ENCODE results near the gene TMEM132C.
"Not testable (repeated sequence)": the region's sequence is repeated elsewhere in the genome, so short reads cannot be mapped to it uniquely, and the experiment has no call there.

Gene TMEM132C

GRCh38 chr12:128471491-128471890, 204.5 kb downstream of the TMEM132C start:
- no peak for DNase-seq (ENCODE audit: low read depth in 3 of 3, low spot score in 1 of 3)

- DNase-seq (ENCODE audit: low read depth in 3 of 3, low spot score in 1 of 3): no peak
Measured at GRCh38 chr12:128474916-128475315, 207.9 kb downstream of the TMEM132C start.

DNA sequence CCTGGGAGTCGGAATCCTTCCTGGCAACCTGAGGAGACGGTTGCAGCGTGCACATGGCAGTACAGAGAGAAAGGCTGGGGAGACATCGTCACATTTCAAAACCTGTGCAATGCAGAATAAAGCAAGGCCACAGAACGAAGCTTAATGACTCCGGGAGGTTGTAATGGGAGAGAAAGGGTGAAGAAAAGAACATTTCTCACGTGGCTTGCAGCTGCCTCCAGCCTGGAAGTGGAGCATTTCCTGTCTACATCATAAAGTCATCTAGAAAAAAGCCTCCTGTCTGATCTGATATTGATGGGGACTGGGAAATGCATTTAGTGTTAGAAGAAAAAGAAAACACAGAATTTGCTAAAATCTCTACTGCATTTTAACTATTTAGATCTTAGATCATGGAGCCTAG, 209.3 kb downstream of the TMEM132C start:
- no peak for DNase-seq (ENCODE audit: low read depth in 3 of 3, low spot score in 1 of 3)

DNA sequence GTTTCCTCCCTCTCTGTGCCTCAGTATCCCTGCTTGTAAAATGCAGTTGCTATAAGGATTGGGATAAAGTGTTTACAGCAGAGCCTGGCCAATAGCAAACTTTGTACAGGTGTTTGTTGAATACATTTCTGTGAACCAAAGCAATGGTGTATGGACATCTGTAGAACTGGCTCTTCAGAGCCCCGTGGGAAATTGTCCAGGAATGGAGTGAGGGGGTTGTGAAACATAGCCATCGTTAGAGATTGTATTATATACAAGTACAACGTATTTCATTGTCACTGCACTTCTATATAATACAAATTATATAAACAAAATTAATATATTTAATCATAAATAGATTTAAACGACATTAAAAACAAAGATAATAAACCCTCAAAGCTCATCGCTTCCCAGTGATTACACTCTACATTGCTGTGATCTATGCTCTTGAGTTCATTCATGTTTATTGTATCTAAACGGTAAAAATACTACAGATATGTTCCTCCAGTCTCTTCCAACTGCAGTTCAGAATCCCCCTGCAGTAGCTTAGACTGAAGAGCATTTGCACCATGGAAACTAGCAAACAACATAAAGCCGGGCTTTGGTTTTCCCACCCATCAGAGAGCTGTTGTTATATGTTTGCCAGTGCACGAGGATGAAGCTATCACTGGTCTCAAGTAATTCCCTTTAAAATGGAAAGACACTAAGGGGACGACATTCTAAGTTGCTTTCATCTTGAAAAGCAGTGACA, 216.7 kb downstream of the TMEM132C start:
- DNase-seq (ENCODE audit: low read depth in 3 of 3, low spot score in 1 of 3): no peak

DNA sequence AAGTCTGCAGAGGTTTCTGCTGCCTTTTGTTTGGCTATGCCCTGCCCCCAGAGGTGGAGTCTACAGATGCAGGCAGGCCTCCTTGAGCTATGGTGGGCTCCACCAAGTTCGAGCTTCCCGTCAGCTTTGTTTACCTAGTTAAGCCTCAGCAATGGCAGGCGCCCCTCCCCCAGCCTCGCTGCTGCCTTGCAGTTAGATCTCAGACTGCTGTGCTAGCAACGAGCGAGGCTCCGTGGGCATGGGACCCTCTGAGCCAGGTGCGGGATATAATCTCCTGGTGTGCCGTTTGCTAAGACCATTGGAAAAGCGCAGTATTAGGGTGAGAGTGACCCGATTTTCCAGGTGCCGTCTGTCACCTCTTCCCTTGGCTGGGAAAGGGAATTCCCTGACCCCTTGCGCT, 230.4 kb downstream of the TMEM132C start:
- DNase-seq (ENCODE audit: low read depth in 3 of 3, low spot score in 1 of 3): not testable (repeated sequence)

DNA sequence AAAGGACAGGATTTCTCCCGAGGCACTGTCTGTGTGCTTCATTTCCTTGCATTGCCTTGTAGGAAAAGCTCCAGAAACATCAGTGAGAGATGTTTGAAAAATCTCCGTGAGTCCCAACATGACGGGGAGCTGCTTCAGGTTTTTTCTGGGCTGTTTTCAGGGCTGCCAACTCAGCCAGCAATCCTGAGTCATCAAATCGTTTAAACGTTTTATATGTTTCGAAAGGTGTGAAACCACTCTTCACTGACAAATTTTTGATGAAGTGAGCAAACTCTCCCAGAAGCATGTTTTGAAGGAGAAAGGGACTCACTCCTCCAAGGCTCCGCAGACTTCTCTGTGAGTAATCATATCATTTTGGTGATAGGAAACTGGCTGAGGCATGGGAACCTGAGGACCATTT, 240.5 kb downstream of the TMEM132C start:
- no peak for DNase-seq (ENCODE audit: low read depth in 3 of 3, low spot score in 1 of 3)

DNA sequence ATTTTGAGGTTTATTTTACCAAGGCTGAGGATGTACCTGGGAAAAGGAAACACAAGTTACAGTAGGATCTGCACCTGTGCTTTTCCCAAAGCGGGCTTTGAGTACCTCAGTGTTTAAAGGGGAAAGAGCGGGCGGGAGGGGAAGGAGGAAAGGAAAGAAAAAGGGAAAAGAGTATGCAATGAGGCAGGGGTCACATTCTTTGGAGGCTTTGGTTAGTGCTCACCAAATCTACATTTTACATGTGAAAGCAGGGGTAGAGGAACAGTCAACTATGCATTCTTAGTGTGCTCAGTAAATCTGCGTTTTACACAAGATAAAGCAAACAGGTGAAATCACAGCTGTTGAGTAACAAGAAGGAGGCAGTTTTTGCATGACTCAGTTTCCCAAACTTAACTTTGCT, 242.2 kb downstream of the TMEM132C start:
- DNase-seq (ENCODE audit: low read depth in 3 of 3, low spot score in 1 of 3): no peak

GRCh38 chr12:128510511-128510910, 243.5 kb downstream of the TMEM132C start:
- DNase-seq (ENCODE audit: low read depth in 3 of 3, low spot score in 1 of 3): no peak

DNA sequence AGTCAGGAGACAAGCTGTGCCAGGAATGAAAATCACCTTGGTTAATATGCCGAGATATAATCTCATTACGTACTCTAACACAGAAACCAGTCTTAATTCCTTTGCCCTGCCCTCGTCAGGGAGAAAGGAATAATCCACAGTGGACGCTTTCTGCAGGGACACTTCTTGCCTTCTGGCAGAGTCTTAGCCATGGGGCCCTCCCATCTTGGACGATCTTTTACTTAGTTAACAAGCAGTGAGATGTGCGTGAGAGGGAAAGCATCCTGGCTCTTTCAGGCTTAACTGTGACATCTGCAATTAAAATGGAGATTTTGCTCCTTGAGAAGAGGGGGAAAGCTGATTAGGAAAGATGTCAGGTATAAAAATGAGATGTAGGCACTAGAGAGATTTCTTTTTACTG, 246.4 kb downstream of the TMEM132C start:
- no peak for DNase-seq (ENCODE audit: low read depth in 3 of 3, low spot score in 1 of 3)

DNA sequence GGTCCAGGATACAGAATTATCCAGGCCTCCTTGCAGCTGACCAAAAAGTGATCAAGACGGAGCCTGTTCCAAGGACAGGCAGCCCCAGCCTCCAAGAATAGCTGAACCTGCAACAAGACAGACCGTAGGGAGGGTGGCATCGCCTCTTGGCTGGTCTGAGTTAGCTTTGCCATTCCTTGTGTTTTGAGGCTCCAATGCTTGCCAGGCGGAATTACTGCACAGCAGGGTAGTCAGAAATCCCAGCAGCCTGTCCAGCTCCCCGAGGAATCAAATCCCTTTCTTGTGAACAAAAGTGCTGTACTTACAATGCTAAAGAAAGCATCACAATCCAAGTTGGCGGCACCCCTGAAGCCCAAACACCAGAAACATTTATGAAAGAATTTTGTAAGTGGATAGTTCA, 246.9 kb downstream of the TMEM132C start:
- DNase-seq (ENCODE audit: low read depth in 3 of 3, low spot score in 1 of 3): no peak

GRCh38 chr12:128518644-128519043, 251.7 kb downstream of the TMEM132C start:
- DNase-seq (ENCODE audit: low read depth in 3 of 3, low spot score in 1 of 3): no peak

DNA sequence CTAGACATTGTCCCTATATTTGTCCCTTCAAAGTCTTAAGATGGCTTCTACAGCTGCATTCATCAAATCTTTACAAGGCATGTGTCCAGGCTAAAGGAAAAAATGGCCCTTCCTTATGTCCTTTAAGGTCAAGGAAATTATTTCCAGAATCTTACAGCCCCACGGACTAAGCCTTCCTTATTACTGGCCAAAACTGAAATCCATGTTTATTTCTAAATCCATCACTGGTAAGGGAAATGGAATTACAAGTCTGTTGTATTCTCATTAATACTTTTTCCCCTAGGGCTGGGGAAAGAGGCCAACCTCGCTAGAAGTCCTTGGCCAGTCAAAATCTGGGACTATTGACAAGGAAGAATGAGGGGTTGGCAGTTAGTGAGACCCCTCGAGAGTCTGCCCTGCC, 252.5 kb downstream of the TMEM132C start:
- no peak for DNase-seq (ENCODE audit: low read depth in 3 of 3, low spot score in 1 of 3)

DNA sequence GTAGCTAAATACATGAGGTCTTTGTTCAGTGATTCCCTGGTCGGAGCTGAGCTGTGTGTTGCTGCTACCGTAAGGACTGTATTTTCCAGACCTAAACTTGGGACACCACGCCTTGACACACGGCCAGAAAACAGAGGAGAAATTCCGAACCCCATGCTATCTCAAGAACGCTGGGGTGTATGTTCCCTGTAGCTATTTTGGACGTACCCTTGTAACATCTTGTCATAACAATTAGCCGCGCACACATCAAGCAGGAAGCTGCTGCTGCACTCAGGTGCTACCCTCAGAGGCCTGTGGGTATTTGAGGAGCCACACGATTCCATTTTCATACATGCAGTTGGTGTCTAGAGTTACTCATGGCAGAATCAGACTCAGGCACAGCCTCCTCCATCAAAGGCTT, 255.0 kb downstream of the TMEM132C start:
- DNase-seq (ENCODE audit: low read depth in 3 of 3, low spot score in 1 of 3): no peak

DNA sequence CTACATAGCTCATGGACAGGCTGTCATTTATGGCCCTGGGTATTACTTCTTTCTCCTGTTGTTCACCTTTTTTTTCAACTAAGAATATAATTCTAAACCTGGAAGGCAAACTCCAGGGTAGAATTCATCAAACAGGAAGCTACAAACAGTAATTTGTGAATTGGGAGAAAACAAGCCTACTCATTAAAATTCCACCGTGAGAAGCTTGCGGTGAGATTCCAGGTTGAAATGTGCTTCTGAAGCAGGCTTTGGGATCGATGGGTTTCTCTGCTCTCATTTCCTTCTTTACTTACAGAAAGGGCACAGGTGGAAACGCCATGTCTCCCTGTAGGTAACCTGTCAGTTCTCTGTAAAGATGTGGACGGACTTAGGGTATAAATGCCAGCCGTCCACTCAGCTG, 257.5 kb downstream of the TMEM132C start:
- no peak for DNase-seq (ENCODE audit: low read depth in 3 of 3, low spot score in 1 of 3)

DNA sequence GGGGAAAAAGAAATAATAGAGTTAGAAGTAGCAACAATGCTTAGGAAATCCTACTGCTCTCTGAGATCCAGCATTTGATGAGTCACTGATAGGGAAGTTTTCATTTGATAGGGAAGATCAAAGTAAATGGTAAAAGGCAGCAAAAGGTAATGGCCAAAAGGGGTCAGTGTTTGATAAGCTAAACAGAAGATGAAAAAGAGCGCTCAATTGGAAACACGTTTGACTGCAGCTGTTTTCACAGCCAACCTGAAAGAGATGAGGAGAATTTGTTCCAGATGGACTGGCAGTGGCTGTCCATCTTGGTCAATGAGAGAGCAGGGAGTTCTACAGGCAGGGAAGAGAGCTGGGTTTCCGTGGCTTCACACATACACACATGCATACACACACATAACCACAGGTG, 264.2 kb downstream of the TMEM132C start:
- DNase-seq (ENCODE audit: low read depth in 3 of 3, low spot score in 1 of 3): no peak

DNA sequence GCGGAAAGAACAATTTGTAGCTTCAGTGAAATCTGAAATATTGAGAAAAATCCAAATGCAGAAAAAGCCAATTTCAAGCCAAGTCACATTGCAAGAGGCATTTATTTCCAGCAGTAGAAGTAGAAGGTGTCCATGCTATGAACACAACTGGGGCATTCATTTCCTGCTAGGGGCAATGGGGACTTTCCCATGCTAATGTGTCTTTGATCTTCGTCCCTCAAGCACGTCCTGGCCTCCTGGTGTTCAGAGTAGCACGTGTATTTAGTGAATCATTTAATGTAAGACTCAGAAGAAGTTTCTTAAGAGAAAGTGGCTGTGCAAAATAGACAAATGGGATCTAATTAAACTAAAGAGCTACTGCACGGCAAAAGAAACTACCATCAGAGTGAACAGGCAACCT, 267.9 kb downstream of the TMEM132C start:
- no peak for DNase-seq (ENCODE audit: low read depth in 3 of 3, low spot score in 1 of 3)

- no peak for DNase-seq (ENCODE audit: low read depth in 3 of 3, low spot score in 1 of 3)
Measured at GRCh38 chr12:128536810-128537209, 269.8 kb downstream of the TMEM132C start.

DNA sequence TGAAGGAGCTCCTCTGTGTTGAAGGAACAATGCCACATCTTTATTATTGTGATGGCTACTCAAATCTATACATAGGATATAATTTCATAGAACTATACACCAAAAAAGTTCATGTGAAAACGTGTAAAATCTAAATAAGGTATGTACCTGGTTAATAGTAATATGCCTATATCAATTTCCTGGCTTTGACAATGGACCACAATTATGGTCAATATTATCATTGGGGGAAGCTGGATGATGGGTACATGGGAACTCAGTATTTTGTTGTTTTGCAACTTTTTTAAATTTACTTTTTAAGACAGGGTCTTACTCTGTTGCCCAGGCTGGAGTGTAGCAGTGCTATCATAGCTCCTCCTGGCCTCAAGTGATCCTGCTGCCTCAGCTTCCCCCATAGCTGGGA, 270.7 kb downstream of the TMEM132C start:
- DNase-seq (ENCODE audit: low read depth in 3 of 3, low spot score in 1 of 3): no peak

DNA sequence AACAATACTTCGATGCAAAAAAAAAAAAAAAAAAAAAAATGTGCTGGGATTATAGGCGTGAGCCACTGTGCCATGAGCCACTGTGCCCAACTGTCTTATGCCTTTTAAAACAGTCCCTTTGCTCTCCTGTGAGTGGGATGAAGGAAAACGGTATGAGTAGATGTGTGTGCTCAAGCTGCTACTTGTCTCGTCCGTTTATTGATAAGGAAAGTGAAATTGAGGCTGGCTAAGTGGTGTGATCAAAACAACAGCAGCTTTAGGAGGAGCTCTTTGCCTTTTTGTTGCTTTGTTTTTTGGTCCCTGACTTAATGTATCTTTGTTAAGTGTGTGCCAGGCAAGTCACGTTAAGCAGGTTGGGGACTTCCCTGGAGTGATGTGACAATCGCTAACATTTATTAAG, 275.9 kb downstream of the TMEM132C start:
- DNase-seq (ENCODE audit: low read depth in 3 of 3, low spot score in 1 of 3): no peak

GRCh38 chr12:128543460-128543859, 276.5 kb downstream of the TMEM132C start:
- no peak for DNase-seq (ENCODE audit: low read depth in 3 of 3, low spot score in 1 of 3)

GRCh38 chr12:128543971-128544370, 277.0 kb downstream of the TMEM132C start:
- DNase-seq (ENCODE audit: low read depth in 3 of 3, low spot score in 1 of 3): no peak

GRCh38 chr12:128548949-128549348, 282.0 kb downstream of the TMEM132C start:
- DNase-seq (ENCODE audit: low read depth in 3 of 3, low spot score in 1 of 3): no peak

GRCh38 chr12:128549601-128550218, 282.7 kb downstream of the TMEM132C start:
- DNase-seq (ENCODE audit: low read depth in 3 of 3, low spot score in 1 of 3): no peak

Data from stimulated activated CD4-positive, alpha-beta T cell treated with anti-CD3 and anti-CD28 coated beads, TNF-alpha, amount 100 ng/mL, for 1 hour (primary cell).